Fibroblast of lung (primary cell): ENCODE measurements around the gene AMIGO1. TPM values are rescaled to one million over a fixed set of nuclear protein-coding genes. Genes with fewer than 3 reads are reported as not detected.

Experiments used
- DNase-seq, 2 donors: peaks; one replicate each; pipeline versions ENCODE4 v3.0.0 to v3.0.0-alpha.2; 2010; ENCODE audit warnings: low read depth in 2 of 2
- H2AFZ ChIP-seq: 2 replicates; pipeline ENCODE4 v1.5.1; 2012; ENCODE audit warnings: low read length, control low read depth, inconsistent platforms
- H3K27ac ChIP-seq: 2 replicates; pipeline ENCODE4 v1.5.1; 2011; ENCODE audit warnings: low read length, control low read depth; ENCODE audit not compliant: insufficient read depth
- H3K27me3 ChIP-seq: 2 replicates; pipeline ENCODE4 v1.5.1; 2011; ENCODE audit warnings: mild to moderate bottlenecking, low read length; ENCODE audit not compliant: control insufficient read depth, insufficient read depth
- H3K36me3 ChIP-seq: 2 replicates; pipeline ENCODE4 v1.5.1; 2011; ENCODE audit warnings: low read length; ENCODE audit not compliant: control insufficient read depth, insufficient read depth
- H3K4me1 ChIP-seq: 2 replicates; pipeline ENCODE4 v1.5.1; 2011; ENCODE audit warnings: low read length; ENCODE audit not compliant: control insufficient read depth, insufficient read depth; ENCODE audit errors: extremely low read depth
- H3K4me2 ChIP-seq: 2 replicates; pipeline ENCODE4 v1.5.1; 2011; ENCODE audit warnings: low read length, control low read depth; ENCODE audit not compliant: insufficient read depth; ENCODE audit errors: extremely low read depth
- H3K4me3 ChIP-seq, 4 experiments: fragments of 200-600 bp in 1 of 4; sonication (generic) in 1 of 4; replicated peaks in 1 of 4; 2 replicates each; pipeline ENCODE4 v1.5.1; 2011 to 2016; ENCODE audit warnings: low read length in 4 of 4, low read depth in 3 of 4, mild to moderate bottlenecking in 3 of 4, control low read depth in 2 of 4, inconsistent platforms in 1 of 4, mixed read lengths in 1 of 4; ENCODE audit not compliant: insufficient read depth in 1 of 4; ENCODE audit errors: control extremely low read depth in 1 of 4
- H3K79me2 ChIP-seq: 2 replicates; pipeline ENCODE4 v1.5.1; 2012; ENCODE audit warnings: mild to moderate bottlenecking, low read length, inconsistent platforms; ENCODE audit not compliant: control insufficient read depth, insufficient read depth
- H3K9ac ChIP-seq: 2 replicates; pipeline ENCODE4 v1.5.1; 2011; ENCODE audit warnings: mild to moderate bottlenecking, low read length, control low read depth; ENCODE audit not compliant: insufficient read depth
- H3K9me3 ChIP-seq: 2 replicates; pipeline ENCODE4 v1.5.1; 2012; ENCODE audit warnings: low read depth, low read length; ENCODE audit not compliant: control insufficient read depth, insufficient read depth
- H4K20me1 ChIP-seq: 2 replicates; pipeline ENCODE4 v1.5.1; 2011; ENCODE audit warnings: low read length; ENCODE audit not compliant: control insufficient read depth, insufficient read depth; ENCODE audit errors: extremely low read depth
- EZH2 ChIP-seq: IDR thresholded peaks from 2 replicates; pipeline ENCODE4 v1.5.1; 2012; ENCODE audit warnings: low read length, control low read depth, mild to moderate bottlenecking; ENCODE audit errors: missing control alignments
- polyA plus RNA-seq, 2 donors: library from polyadenylated mRNA; depleted of rRNA in 1 of 2; stranded (reverse) in 1 of 2; unstranded in 1 of 2; fragments of >200 nt; gene quantifications; 2 replicates each; pipeline ENCODE4 v1.2.1, GENCODE V29; 2011 to 2012; ENCODE audit warnings: missing spikeins in 1 of 2
- total RNA-seq: library from RNA; depleted of rRNA; stranded (reverse); fragments of >200 nt; gene quantifications from 2 replicates; pipeline ENCODE4 v1.2.1, GENCODE V29; 2014
- TF ChIP-seq, protein P1 (sequence below), 2 donors: IDR thresholded peaks in 1 of 2; conservative IDR thresholded peaks in 1 of 2; 1 replicate in 1 of 2; 2 replicates in 1 of 2; pipeline ENCODE4 v1.5.1; 2011 to 2012; ENCODE audit warnings: low read length in 2 of 2, control low read depth in 1 of 2, inconsistent platforms in 1 of 2, low read depth in 1 of 2, mild to moderate bottlenecking in 1 of 2

AMIGO1 gene
- total and polyA plus RNA-seq, 2 donors (not counting 1 experiment from before 2014, with no cell fraction given), result 0.57 to 2.5 TPM

DNA sequence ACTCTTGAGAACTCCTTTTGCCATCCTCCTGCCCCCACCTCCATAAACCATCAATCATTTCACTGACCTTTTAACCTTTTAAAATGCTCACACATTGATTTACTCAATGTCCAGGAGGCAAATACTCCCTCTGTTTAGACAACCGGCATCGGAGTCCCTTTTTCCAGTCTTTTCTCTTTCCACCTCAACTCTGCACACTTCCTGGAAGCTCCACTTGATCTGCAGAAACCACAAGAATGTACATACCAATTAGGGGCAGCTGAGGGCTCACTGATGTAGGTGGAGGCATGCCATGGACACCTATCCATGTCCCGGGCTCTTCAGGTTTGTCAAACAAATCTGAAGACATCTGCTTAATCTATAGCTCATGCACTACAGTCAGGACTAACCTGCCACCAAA lies 5.3 kb upstream of the AMIGO1 start:
- no peak overlapping the region for H3K27ac ChIP-seq
- H3K4me2 ChIP-seq, result no peak overlapping the region
- H3K4me3 ChIP-seq, result no peak overlapping the region
- no peak for TF ChIP-seq EZH2
- TF ChIP-seq, protein P1, sequence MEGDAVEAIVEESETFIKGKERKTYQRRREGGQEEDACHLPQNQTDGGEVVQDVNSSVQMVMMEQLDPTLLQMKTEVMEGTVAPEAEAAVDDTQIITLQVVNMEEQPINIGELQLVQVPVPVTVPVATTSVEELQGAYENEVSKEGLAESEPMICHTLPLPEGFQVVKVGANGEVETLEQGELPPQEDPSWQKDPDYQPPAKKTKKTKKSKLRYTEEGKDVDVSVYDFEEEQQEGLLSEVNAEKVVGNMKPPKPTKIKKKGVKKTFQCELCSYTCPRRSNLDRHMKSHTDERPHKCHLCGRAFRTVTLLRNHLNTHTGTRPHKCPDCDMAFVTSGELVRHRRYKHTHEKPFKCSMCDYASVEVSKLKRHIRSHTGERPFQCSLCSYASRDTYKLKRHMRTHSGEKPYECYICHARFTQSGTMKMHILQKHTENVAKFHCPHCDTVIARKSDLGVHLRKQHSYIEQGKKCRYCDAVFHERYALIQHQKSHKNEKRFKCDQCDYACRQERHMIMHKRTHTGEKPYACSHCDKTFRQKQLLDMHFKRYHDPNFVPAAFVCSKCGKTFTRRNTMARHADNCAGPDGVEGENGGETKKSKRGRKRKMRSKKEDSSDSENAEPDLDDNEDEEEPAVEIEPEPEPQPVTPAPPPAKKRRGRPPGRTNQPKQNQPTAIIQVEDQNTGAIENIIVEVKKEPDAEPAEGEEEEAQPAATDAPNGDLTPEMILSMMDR (conservative IDR thresholded peaks at IDR 0.05 in 1 of 2, IDR thresholded peaks at IDR 0.05 in 1 of 2; ENCODE audit: low read depth in 1 of 2, low read length in 2 of 2), result no peak
- no peak for DNase-seq
- H2AFZ ChIP-seq, result no peak overlapping the region
- H3K4me1 ChIP-seq, result peaks cover 6% of the 10 kb centered on the region
- H3K36me3 ChIP-seq, result no peaks in the 10 kb centered on the region
- no peaks in the 10 kb centered on the region for H3K9me3 ChIP-seq
- H3K9ac ChIP-seq, result no peak overlapping the region
- no peaks in the 10 kb centered on the region for H3K79me2 ChIP-seq
- no peaks in the 10 kb centered on the region for H4K20me1 ChIP-seq
- H3K27me3 ChIP-seq, result no peaks in the 10 kb centered on the region

DNA sequence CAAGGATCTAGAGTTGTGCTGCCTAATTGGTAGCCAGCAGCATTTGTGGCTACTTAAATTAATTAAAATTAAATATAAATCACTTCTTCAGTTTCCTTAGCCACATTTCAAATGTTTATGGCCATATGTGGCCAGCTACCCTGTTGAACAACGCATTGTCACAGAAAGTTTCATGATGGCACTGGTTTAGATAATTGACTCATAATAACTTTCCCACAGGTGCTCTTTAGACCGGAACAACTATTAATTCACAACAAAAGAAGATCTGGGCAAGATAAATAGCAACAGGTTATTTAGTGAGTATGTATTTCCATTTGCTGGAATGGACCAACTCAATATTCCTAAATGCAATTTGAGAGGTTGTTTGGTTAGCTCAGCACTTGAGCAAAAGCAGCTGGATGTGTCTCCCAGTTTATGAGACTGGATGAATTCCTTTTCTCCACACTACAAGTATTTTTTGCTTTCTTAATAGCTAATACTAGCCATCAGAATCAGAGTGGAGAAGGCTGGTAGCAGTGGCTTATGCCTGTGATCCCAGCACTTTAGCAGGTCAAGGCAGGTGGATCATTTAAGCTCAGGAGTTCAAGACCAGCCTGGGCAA lies 3.7 kb upstream of the AMIGO1 start:
- Histone ChIP-seq H3K9me3 (no peaks in the 10 kb centered on the region), H3K27ac (no peak overlapping the region), H2AFZ (no peak overlapping the region), H3K4me3 (no peak overlapping the region), H3K36me3 (no peaks in the 10 kb centered on the region), H4K20me1 (no peaks in the 10 kb centered on the region), H3K4me2 (no peak overlapping the region), H3K79me2 (no peaks in the 10 kb centered on the region), H3K9ac (no peak overlapping the region), H3K27me3 (peaks cover under 1% of the 10 kb centered on the region), H3K4me1 (peaks cover 7% of the 10 kb centered on the region)
- no peak for DNase-seq
- TF ChIP-seq EZH2, result no peak
- TF ChIP-seq, protein P1 (conservative IDR thresholded peaks at IDR 0.05 in 1 of 2, IDR thresholded peaks at IDR 0.05 in 1 of 2; ENCODE audit: low read depth in 1 of 2, low read length in 2 of 2), result no peak

DNA sequence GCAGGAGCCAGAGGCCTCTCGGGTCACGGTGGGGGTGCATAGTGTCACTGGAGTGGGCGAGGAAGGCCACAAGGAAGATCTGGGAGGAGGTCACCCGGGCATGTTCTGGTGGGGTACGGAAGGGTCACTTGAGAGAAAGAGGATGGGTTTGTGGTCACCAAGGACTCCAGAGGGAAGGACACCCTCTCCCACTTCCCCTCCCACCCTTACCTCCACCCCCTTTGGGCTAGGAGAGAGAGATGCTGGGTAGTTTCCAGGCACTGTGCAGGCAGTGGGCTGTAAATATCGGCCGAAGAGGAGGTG lies 703 bp downstream of the AMIGO1 start:
- Histone ChIP-seq H3K79me2 (no peaks in the 10 kb centered on the region), H3K4me3 (peak overlapping the region in 2 of 4 experiments; percentile 26 to 70), H3K4me2 (peak overlapping the region; percentile 99), H3K36me3 (no peaks in the 10 kb centered on the region), H2AFZ (no peak overlapping the region), H3K9me3 (no peaks in the 10 kb centered on the region), H3K27ac (no peak overlapping the region), H3K9ac (no peak overlapping the region), H3K4me1 (peaks cover 7% of the 10 kb centered on the region), H3K27me3 (peaks cover 3% of the 10 kb centered on the region), H4K20me1 (no peaks in the 10 kb centered on the region)
- no peak for TF ChIP-seq EZH2
- TF ChIP-seq, protein P1 (conservative IDR thresholded peaks at IDR 0.05 in 1 of 2, IDR thresholded peaks at IDR 0.05 in 1 of 2; ENCODE audit: low read depth in 1 of 2, low read length in 2 of 2), result no peak
- no peak for DNase-seq
